GM21576 (cell line): Measurements from ENCODE around the gene CACNB4.

Experiments
- ATAC-seq: cut with Tn5 transposase; IDR thresholded peaks from one replicate; pipeline ENCODE4 v1.9.1; 2021; ENCODE audit warnings: mild to moderate bottlenecking, moderate library complexity; ENCODE audit not compliant: unreplicated experiment

CACNB4 gene

DNA sequence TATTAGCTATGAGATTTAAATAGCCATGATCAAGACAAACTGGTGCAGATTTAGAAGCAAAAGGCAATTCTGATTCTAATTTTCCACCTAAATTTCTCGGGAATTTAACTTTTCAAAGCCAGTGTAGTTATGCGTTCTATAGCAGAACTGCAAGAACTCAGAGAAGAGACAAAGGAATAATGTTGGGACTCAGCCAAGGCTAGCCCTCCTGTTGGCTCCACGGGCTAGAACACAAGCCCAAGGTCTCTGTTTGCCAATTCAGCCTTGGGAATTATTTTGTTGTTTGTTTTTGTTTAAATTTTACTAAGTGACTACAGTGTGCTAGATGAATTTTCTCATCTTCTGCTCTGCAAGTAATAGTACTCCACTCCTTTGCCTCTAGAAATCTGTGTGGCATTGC, 121.2 kb downstream of the CACNB4 start:
- ATAC-seq = no peak

DNA sequence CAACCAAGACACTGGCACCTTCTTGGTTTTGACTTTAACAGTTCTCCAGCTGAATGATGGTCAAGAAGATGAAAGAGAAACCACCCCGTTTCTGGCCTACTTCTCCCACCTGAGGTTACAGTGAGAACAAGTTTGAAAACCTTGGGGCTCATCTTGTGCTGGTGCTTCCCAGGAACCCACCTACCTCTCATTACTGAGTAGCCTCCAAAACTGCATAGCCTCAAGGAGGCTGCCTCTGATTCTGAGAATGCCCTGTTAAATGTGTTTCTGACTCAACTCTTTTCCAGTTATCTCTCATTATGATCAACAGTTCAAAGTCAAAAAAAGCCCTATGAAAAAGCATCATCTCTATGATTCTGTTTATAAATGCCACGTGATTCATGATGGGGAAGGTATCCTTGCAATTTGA, 121.9 kb downstream of the CACNB4 start:
- peak; percentile 82 for ATAC-seq

DNA sequence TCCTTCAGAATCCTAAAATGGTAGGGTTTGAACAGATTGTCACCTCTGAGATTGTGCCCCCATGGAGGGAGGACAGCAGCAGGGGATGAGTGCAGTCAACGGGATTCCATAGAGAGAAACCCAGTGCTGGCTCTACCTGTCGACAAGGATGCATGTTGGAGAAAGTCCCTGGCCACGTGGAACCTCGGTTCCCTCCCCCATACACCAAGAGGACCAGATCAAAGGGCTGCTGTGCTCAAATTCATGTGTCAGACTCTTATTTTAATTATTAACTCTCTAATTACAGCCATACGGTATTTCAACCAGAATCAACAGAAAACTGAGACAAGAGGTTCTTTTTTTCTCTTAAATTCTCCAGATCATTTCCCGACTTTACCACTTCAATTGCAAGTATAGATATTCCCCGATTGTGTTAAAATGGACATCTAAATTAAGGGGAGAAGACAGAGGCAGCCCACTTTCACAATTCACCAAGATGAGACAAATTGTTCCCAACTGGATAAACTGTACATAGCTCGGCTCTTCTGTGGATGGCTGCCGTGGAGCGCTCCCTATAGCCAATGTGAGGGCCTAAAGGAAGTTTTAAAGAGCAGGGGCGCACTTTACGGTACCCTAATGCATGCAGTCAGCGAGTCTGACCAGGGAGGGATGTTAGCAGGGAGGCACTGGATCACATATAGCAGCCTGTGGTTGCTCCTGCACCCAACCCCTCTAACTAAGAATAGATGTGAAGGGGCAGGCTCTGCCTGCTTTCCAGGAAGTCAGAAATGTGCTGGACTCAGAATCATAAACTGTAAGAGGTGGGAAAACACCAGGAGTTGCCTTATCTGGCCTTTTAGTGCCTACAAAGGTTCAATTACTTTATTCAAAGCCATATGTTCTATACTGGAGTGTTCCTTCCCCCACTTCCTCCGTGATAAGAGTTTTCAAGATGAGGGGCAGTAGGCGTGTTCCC, 123.1 kb downstream of the CACNB4 start:
- ATAC-seq = no peak

DNA sequence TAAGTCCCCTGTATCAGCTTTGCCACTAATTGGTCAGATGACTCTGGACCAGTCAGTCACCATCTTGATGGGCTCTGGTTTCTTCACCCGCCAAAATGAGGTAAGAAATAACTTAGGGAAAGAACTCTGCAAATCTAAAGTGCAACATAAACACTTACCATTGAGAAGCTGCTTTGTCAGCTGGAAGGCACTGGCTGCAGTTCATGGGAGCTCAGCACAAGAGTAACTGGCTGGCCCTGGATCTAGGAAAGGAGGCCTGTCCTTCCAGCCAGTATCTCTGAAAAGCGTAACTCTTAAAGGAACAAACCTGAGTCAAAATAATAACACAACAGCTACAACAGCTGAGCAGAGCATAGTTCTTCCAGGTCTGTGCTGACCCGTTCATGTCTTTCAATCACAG, 123.9 kb downstream of the CACNB4 start:
- ATAC-seq = no peak

DNA sequence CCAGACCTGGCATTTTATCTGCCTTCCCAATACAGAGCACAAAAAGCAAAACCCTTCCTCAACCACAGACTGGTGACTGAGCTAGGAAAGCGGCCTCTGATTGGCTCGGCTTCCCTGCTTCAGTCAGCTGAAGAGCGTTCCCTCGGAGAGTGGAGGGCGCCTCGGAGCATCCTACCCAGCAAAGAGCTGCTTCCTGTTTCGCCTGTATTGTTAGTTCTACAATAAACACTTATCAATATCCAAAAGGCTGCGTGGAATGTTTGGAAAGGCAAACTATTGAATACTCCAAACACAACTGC, 125.0 kb downstream of the CACNB4 start:
- no peak for ATAC-seq

DNA sequence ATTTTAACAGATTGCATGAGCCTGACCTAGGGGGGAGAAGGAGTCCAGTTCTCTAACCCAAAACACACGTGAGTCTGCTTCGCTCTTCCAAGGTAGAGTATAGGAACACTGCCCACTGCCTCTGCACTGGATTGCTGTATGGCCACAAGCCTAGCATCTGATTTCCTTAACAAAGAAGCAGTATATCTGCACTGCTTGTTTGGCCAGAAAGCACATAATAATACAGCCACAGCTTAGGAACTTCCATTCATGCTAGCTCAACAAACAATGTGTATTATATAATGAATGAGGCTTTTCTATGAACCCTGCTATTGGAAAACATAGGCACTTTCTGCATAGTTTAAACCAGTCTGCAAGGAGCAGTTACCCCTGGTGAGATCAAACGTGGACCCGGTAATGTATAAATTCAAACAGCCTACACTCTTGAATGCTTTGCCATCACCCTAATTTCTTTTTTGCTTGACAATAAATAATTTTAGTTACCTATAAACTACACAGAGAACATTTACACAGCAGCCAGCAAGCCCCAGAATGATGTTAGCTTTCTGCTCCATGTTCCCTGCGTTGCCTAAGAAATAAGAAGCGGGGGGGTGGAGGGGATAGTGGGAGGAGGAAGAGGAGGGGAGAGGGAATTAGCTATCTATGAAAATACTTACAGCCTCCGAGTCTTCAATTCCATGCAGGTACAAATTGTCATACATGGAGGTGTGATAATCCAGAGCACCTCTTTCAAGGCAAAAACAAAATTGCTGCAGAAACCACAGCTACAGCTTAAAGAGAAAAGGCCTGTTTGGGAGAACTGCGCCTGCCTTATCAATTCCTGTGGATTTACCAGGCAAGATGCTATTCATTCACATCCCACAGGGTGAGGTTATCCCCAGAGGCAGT, 125.6 kb downstream of the CACNB4 start:
- ATAC-seq = no peak

DNA sequence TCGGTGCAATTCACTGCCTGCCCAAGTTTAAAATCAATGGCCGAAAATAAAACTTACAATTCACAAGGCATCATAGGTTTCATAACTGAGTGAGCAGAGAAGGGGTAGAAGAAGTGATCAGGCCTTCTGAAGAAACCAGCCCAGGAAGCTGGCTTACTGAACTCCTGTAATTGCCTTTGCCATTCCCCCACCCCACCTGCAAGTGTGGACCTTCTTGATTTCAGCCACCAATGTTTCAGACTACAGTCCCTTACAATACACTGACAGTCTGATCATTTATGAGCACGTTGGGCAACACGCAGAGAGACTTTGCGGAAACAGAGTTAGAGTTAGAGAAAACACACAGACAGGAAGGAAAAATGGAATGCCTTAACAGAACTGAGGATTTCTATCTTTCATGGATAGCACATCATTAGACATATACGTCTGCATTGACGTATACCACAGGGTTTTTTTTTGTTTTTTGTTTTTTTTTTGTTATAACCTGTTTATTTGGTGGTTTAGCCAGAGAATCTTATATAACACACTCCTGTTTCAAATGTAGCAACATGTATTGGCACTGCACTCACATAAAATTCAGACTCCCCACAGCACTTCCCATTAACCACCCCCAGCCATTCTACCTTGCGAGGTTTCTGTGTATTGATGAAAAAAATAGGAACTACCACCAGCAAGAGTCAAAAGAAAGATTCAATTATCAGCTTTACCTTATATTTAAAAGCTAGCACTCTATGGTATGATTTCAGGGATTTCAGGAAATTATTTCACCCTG, 126.4 kb downstream of the CACNB4 start:
- ATAC-seq = no peak

DNA sequence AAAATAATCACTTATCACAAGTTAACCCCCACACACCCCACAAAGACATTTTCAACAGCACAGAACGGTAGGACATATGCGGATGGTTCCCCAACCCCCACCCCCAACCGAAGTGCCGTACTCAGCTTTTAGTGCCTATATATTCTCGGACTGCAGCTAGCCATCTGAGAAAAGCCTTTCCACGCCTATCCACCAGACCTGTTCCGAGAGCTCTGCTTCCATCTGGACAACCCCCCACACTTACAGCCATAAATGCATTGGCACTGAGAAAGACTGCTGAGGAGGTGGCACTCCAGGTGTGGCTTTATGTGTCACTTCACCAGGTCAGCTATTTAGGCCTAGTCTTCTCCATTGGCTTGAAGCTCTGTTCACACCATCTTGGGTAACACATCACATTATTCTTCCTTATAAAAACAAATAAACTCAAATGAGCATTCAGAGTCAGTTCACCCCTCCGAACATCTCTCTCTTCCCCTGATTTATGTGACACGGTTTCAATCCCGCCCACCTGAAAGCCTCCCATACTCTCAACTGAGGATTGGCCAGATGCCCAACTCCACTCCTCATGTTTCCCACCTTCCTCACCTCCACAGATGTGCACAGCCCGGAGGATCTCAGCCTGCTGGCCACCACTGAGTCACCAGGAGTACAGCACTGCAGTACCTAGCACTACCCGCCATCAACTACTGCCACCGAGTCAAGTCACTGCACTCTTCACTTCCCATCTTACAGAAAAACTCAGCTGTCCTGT, 127.4 kb downstream of the CACNB4 start:
- ATAC-seq = no peak

DNA sequence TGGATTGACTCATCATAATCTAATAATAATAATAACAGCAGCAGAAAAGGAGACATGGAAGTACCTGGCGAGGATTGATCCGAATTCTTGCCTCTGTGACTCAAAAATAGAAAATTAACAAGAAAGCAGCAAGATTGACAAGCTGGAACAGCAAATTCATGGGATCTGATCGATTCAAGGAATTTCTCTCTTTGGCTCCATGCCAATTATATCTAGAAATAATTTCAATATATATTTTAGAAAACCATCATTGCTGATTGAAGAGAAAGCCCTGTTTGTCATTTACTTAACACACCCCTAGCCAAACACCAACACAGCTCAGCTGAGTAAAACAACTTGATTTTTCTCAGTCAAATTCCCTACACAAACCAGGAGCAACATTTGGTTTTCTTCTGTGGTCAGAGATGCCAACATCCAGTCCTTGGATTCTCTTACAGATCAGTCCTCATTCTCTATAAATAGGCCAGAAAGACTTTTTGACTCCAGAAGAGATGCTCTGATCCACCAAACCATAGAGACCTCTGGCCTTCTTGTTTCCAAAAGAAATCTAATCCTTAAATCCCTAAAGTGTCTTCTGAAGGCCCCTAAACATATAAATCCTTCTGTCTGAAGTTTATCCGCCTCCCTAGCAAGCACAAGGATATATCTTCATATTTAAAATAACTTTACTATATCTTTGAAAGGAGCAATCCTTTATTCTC, 129.9 kb downstream of the CACNB4 start:
- no peak for ATAC-seq

DNA sequence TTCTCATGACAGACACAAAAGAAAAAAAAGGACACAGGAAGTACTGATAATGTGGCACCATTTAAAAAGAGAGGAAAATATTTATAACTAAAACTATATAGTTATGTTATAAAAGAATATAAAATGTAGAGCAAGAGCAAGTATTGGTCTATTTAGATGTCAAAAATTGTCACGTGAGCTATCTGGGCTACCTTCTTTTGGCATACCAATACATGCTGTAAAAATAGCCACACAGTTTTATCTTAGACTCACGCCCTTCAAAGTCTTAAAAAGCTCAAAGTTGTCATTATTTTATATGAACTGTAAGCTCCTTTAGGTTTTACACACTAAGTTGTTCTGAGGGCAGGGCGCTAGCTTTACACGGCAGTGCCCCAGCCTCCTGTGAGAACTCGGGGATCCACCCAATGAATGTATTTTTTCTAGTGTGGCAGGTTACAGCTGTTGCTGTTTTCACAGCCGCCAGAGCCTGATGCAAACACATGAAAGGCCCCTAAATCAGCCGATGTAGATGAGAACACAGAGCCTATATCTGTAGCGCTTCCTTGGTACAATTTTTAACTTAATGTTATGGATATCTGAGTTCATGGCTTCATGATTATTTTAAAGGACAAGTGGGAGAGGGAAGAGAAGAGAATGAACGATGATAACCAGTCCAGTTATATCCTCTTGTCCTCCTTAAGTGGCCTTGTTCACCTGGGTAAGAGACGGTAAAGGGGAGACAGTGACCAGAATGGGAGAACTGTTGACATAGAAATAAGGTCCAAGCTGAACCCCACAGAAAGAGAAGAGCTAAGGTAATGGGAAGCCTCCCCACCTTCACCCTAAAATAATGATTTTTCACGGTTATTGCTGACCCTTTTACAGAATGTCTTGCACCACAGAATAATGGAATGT, 130.8 kb downstream of the CACNB4 start:
- ATAC-seq = no peak

DNA sequence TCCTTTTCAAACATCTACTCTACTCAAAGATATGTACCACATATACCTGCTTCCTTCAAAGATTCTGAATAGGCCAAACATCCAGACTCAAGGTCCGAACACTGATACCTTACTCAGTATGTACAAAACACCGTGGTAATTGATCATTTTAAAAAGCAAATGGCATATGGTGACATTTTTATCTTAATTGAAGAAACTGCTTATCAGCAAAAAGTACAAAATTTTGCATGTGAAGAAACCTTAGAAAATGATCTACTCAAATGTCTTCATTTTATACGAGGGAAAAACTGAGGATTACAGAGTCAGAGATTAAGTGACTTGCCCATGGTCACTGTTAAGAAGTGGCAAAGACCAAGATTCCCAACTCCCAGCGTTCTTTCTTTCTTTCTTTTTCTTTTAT, 133.0 kb downstream of the CACNB4 start:
- no peak for ATAC-seq

DNA sequence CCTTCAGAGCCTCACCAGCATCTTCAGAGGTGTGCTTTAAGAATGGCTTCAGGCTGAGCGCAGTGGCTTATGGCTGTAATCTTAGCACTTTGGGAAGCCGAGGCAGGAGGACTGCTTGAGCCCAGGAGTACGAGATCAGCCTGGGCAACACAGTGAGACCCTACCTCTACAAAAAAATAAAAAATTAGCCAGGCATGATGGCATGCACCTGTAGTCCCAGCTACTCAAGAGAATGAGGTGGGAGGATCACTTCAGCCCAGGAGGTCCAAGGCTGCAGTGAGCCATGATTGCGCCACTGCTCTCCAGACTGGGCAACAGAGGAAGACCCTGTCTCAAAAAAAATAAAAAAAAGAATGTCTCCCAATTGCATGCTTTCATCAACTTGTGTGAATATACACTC, 137.3 kb downstream of the CACNB4 start:
- no peak for ATAC-seq

DNA sequence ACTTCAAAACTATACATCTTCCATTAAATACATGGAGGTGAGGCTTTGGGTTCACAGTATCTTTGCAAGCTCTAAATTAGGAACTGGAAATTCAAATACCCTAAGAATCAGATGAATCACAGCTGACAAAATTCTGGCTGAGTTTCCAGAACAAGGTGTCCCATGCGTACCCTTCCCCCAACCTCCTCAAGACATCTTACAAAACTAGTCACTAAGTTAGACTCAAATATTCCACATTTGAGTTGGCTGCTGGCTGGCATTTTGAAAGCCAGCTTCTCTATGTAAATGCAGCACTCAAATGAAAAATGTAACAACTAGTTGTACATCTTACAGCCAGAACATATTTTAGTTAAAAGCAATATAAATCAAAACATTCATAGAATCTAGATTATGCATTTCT, 139.6 kb downstream of the CACNB4 start:
- no peak for ATAC-seq

DNA sequence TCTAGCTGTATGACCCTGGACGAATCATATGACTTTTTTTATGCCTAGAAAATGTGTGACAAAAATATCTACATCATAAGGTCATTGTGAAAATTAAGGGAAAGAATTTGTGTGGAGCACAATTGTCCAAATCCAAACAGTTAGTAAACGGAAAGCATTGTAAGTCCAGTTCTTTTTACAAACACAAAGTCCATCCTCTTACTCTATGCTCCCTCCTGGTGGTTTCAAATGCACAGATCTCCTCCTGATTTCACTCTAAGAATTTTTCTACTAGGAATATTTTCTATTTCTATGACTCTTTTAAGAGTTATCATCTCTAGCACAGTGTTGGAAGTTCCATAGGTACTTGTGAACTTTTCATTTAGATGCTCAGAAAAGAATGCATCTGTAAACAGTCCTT, 145.4 kb downstream of the CACNB4 start:
- ATAC-seq = no peak

DNA sequence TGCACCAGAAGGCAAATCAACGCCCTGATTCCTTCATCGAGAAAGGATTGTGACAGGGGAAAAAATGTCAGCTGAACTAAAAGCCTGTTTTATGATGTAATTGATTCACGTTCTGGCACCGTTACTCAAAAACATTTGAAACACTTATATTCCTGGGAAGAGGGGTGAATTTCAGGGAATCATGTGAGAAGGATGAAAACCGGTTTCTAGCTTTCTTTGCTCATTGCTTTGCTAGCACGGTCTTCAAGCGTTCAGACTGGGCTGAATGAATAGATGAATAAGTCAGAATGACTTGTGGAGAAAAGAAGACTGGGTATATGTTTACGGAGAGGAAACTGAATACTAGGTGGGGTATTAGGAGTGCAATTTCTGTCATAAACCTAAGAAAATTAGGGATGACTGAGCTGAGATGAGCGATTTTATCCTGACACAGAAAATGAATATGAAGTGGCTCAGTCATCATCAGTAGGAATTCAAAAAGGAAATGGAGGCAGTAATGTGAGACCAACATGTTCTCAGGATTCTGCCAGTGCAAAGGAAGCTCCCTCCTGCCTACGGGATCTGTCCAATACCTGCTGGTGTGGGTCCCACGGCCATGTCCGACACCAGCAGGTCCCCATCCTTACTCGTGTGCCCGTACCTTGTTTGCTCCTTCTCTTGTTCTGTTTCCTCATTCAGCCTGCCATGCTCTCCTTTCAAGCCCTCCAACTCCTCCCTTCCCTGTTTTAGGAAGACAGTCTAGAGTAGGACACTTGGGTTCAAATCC, 146.0 kb downstream of the CACNB4 start:
- ATAC-seq = no peak

DNA sequence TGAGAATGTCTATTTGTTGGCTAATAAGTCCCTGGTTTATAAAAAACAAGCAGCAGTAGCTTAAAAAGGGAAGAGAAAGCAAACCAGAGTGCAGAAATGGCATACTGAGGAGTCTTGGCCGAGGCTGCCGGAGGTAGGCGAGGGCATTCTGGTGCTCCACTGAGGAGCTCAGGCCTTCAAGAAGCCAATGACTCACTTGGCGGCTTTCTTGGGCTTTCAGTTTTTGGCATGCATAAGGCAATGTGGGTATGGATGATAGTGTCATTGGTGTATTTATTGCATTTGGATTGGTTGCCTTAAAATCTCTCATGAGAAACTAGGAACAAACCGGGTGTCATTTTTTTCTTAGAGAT, 151.1 kb downstream of the CACNB4 start:
- ATAC-seq = peak; percentile 32

DNA sequence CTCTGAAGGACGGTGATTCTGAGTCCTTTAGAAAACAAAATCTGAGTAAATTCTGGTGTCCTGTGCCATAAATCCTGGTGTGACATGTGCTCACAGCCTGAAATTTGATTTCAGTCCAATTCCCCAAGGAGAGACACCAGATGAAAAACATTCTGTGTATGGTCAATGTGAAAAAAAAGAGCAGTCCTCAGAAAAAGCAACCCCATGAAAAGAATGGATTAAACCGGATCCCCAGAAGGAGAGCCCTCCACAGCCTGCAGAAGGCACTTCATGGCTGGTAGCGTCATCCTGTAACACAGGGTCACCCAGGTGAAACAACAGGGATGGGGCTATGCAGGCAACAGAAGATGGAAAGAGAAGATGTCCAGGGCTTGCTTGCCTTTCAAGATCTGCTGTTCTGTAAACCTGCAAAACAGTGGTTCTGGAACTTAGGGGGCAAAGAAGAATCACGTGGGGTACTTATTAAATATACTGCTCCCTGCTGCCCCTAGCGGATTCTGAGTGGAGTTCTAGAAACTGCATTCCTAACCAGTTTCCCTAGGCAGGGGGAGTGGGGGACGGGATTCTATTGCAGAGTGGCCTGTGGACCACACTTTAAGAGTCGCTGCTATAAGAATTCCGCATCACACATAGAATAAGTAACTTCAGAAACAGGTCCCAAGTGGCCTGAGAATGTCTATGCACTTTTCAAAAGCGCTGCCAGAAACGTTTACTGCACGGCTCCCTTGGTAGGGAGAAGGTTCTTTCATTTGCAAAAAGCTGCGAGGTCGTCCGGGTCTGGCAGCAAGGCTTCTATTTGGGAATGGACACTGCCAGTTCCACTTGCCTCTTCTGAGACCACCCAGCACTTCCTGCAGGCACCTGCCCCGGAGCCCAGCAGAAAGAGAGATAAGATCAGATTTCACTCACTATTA, 151.7 kb downstream of the CACNB4 start:
- peak; percentile 83 for ATAC-seq
